Measurements from ENCODE around the gene CUBN. TPM values are rescaled to one million over a fixed set of nuclear protein-coding genes. Genes with fewer than 3 reads are reported as not detected.

The CUBN gene
- total and polyA plus RNA-seq, 10 of the 15 experiments (the other 5 are each of a cell fraction or from before 2014, with no cell fraction given): under 0.01 to 0.14 (median 0.02) TPM; not detected in 6

GRCh38 chr10:16854623-16855022 is 275.0 kb downstream of the CUBN start (continued):
- TF ChIP-seq E2F4 (IDR thresholded peaks at IDR 0.05; ENCODE audit: low read depth, low read length): no peak
- TF ChIP-seq ZNF274 (IDR thresholded peaks at IDR 0.05; ENCODE audit: insufficient read depth, insufficient read length): no peak
- no peak for TF ChIP-seq SP1 (IDR thresholded peaks at IDR 0.05; ENCODE audit: low read depth, low read length)

DNA sequence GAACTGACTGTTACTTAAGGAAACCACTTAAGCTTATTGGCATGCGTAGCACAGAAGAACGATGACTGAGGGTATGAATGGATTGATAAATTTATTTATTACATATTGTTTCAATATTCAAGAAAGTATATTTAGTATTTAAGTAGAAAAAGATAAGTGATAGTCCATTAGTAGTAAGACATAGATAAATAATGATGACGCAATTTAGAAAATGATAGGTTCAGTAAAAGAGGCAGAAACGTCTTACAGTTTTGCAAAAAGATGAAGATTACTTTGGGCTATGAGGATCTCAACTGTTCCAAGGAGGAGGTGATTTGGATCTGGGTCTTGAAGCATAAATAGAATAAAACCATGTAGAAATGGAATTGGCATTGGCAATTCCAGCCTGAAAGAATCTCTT is 275.8 kb downstream of the CUBN start:
- Histone ChIP-seq H3K4me1 (ENCODE audit: control insufficient read depth, insufficient read depth, low read length) (no peaks in the 10 kb centered on the region), H3K27me3 (replicated peaks in 1 of 2; ENCODE audit: control insufficient read depth in 2 of 2, insufficient read depth in 2 of 2, low read length in 1 of 2) (no peaks in the 10 kb centered on the region; a peak in 1 of 4 replicates), H3K4me3 (no peak overlapping the region), H3K4me2 (ENCODE audit: control insufficient read depth, insufficient read depth) (no peak overlapping the region), H3K9ac (ENCODE audit: control insufficient read depth, insufficient read depth, low read length) (no peak overlapping the region), H3K9me3 (replicated peaks; ENCODE audit: control insufficient read depth, insufficient read depth, low read length) (no peaks in the 10 kb centered on the region), H3K36me3 (ENCODE audit: control insufficient read depth in 2 of 2, insufficient read depth in 2 of 2, low read length in 1 of 2) (no peaks in the 10 kb centered on the region), H4K20me1 (ENCODE audit: control insufficient read depth, insufficient read depth) (no peaks in the 10 kb centered on the region), H2AFZ (ENCODE audit: control insufficient read depth, low read depth, low read length) (no peak overlapping the region), H3K27ac (ENCODE audit: control insufficient read depth, insufficient read depth) (no peak overlapping the region), H3K79me2 (ENCODE audit: control insufficient read depth, insufficient read depth, low read length) (no peaks in the 10 kb centered on the region)
- ChIA-PET POLR2A (no interaction called here), CTCF (interaction anchor here (1.3 to 1.9 kb wide), 3 partner anchors 400 to 523 kb away, joined by 5 to 11 read pairs (median 6); no protein-coding TSS in a partner anchor), SMC1A (ENCODE audit: uncharacterized antibody, unreplicated experiment) (interaction anchor here (1.0 to 2.1 kb wide), 2 partner anchors 30 to 403 kb away, joined by 3 to 7 read pairs; no protein-coding TSS in a partner anchor), RAD21 (ENCODE audit: unreplicated experiment) (no interaction called here)
- BruUV-seq (replicated peaks): no TSS peak
- 49% methylated on average over 4 of the region's 4 CpGs for WGBS (ENCODE audit: insufficient coverage, insufficient replicate concordance, low lambda C conversion rate, missing lambda C conversion rate)
- TF ChIP-seq MYB (IDR thresholded peaks at IDR 0.05; ENCODE audit: borderline replicate concordance, low read depth, low read length) (no peak), STAT1 (conservative IDR thresholded peaks at IDR 0.05) (no peak), ASH2L (IDR thresholded peaks at IDR 0.05; ENCODE audit: borderline replicate concordance, low read depth) (no peak), NRF1 (conservative IDR thresholded peaks at IDR 0.05; ENCODE audit: low read depth, low read length) (no peak), STAT3 (IDR thresholded peaks at IDR 0.05; ENCODE audit: low read depth, low read length) (no peak), TCF3 (IDR thresholded peaks at IDR 0.05; ENCODE audit: borderline replicate concordance, insufficient read depth, low read depth, low read length) (no peak), POLR2A (IDR thresholded peaks at IDR 0.05; ENCODE audit: low read depth, low read length) (no peak), BRCA1 (IDR thresholded peaks at IDR 0.05; ENCODE audit: low read depth, low read length) (no peak), EP300 (IDR thresholded peaks at IDR 0.05; ENCODE audit: borderline replicate concordance in 1 of 2, control insufficient read depth in 1 of 2, low read depth in 2 of 2, low read length in 2 of 2) (no peak), EZH2 (IDR thresholded peaks at IDR 0.05; ENCODE audit: borderline replicate concordance, control insufficient read depth, low read depth, low read length) (no peak), GABPA (IDR thresholded peaks at IDR 0.05; ENCODE audit: low read depth) (no peak), CBX3 (IDR thresholded peaks at IDR 0.05; ENCODE audit: borderline replicate concordance, low read depth) (no peak), E2F4 (IDR thresholded peaks at IDR 0.05; ENCODE audit: low read depth, low read length) (no peak), CREM (IDR thresholded peaks at IDR 0.05; ENCODE audit: low read depth) (no peak), USF1 (IDR thresholded peaks at IDR 0.05; ENCODE audit: borderline replicate concordance, extremely low read length, insufficient read depth, low read depth, low read length) (no peak), SP1 (IDR thresholded peaks at IDR 0.05; ENCODE audit: low read depth, low read length) (no peak), ZSCAN29 (IDR thresholded peaks at IDR 0.05) (no peak), RFX5 (IDR thresholded peaks at IDR 0.05; ENCODE audit: low read depth, low read length) (no peak), SREBF1 (IDR thresholded peaks at IDR 0.05; ENCODE audit: low read length) (no peak)
- TF ChIP-seq, protein P1, sequence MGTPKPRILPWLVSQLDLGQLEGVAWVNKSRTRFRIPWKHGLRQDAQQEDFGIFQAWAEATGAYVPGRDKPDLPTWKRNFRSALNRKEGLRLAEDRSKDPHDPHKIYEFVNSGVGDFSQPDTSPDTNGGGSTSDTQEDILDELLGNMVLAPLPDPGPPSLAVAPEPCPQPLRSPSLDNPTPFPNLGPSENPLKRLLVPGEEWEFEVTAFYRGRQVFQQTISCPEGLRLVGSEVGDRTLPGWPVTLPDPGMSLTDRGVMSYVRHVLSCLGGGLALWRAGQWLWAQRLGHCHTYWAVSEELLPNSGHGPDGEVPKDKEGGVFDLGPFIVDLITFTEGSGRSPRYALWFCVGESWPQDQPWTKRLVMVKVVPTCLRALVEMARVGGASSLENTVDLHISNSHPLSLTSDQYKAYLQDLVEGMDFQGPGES (IDR thresholded peaks at IDR 0.05): no peak
- in situ Hi-C loops (cut with MboI): no loop called here
- DNase-seq (ENCODE audit: low read depth, low spot score) (no peak), ATAC-seq (no peak), FAIRE-seq (no peak)
- intact Hi-C loops (cut with micrococcal nuclease; ENCODE audit: unreplicated experiment): loop anchor here (5.0 kb wide), 1 partner anchor 563 kb away; no protein-coding TSS in a partner anchor

All from GM12878 (cell line).